ENCODE data around the gene LCMT2.

Gene LCMT2

DNA sequence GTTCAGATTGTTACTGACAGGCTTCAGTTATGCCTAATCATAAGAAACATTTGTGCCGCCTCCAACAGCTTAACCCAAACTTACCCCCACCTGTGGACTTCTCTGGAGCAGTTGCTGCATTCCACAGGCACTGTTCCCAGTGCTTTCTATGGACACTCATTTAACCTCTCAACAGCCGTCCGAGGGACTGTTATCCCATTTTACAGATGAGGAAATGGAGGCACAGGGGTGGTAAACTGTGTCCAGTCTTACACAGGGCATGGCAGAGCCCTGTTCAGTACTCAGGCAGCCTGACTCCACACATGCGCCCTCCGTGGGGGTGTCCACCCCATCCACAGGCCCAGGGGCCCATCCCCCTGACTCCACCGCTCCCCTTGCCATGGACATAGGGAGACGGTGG lies 49.4 kb downstream of the LCMT2 start:
- no peak for DNase-seq (ENCODE audit: low read depth)
- TF ChIP-seq, protein P1, sequence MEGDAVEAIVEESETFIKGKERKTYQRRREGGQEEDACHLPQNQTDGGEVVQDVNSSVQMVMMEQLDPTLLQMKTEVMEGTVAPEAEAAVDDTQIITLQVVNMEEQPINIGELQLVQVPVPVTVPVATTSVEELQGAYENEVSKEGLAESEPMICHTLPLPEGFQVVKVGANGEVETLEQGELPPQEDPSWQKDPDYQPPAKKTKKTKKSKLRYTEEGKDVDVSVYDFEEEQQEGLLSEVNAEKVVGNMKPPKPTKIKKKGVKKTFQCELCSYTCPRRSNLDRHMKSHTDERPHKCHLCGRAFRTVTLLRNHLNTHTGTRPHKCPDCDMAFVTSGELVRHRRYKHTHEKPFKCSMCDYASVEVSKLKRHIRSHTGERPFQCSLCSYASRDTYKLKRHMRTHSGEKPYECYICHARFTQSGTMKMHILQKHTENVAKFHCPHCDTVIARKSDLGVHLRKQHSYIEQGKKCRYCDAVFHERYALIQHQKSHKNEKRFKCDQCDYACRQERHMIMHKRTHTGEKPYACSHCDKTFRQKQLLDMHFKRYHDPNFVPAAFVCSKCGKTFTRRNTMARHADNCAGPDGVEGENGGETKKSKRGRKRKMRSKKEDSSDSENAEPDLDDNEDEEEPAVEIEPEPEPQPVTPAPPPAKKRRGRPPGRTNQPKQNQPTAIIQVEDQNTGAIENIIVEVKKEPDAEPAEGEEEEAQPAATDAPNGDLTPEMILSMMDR (conservative IDR thresholded peaks at IDR 0.05; ENCODE audit: low read depth, low read length), result no peak
- no peak overlapping the region for H3K4me3 ChIP-seq (ENCODE audit: low read depth, low read length)

GRCh38 chr15:43279496-43279895 lies 50.9 kb downstream of the LCMT2 start:
- TF ChIP-seq, protein P1 (conservative IDR thresholded peaks at IDR 0.05; ENCODE audit: low read depth, low read length), result no peak
- H3K4me3 ChIP-seq (ENCODE audit: low read depth, low read length), result no peak overlapping the region
- no peak for DNase-seq (ENCODE audit: low read depth)

- H3K4me3 ChIP-seq (ENCODE audit: low read depth, low read length), result no peak overlapping the region
- TF ChIP-seq, protein P1 (conservative IDR thresholded peaks at IDR 0.05; ENCODE audit: low read depth, low read length), result no peak
Measured at GRCh38 chr15:43278869-43279268, 51.5 kb downstream of the LCMT2 start.

DNA sequence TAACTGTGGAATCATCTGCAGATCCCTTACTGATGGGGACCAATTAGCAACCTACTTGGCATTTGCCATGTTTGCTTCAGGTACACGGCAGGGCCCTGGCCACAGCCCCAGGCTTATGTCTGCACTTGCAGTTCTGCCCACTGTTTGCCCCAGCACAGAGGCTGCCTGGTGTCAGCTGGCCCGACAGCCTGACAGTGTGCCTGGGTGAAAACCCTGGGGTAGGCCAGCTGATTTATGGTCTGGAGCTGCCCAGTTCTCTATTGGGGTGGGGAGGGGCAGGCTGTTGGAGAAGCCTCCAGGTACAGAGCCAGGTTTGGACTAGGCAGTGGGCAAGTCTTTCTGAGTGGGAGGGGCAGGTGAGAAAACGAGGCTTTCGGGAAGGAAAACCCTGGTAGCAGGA lies 52.5 kb downstream of the LCMT2 start:
- no peak for DNase-seq (ENCODE audit: low read depth)
- H3K4me3 ChIP-seq (ENCODE audit: low read depth, low read length), result no peak overlapping the region
- TF ChIP-seq, protein P1 (conservative IDR thresholded peaks at IDR 0.05; ENCODE audit: low read depth, low read length), result no peak

More at GRCh38 chr15:43278869-43279268, 51.5 kb downstream of the LCMT2 start:
- DNase-seq (ENCODE audit: low read depth), result no peak

DNA sequence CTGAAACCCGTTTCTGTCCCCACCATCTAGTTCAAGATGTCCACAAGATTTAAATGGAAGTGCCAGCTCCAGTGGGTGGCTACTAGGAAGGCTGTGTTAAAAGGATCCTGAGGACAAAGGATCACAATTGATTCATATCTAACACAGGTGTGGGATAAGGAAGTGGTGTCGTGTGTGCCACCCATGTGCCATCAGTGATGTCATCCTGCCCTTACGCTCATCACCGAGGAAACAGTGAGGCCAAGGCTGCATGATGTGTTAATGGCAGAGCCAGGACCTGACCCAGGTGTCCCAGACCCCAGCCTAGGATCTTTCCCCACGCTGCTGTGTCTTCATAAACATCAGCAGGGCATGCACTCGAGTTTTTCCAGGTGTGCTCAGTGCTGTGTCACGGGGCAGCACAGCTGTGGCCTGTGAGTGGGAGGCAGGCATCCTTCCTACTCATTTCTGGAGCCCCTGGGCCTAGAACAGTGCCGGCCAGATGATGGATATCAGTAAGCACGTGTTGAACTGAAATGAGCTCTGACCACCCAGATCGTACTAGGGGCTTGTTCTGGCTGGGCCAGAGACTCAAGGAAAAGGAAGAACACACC lies 53.0 kb downstream of the LCMT2 start:
- no peak overlapping the region for H3K4me3 ChIP-seq (ENCODE audit: low read depth, low read length)
- no peak for DNase-seq (ENCODE audit: low read depth)
- TF ChIP-seq, protein P1 (conservative IDR thresholded peaks at IDR 0.05; ENCODE audit: low read depth, low read length), result no peak

DNA sequence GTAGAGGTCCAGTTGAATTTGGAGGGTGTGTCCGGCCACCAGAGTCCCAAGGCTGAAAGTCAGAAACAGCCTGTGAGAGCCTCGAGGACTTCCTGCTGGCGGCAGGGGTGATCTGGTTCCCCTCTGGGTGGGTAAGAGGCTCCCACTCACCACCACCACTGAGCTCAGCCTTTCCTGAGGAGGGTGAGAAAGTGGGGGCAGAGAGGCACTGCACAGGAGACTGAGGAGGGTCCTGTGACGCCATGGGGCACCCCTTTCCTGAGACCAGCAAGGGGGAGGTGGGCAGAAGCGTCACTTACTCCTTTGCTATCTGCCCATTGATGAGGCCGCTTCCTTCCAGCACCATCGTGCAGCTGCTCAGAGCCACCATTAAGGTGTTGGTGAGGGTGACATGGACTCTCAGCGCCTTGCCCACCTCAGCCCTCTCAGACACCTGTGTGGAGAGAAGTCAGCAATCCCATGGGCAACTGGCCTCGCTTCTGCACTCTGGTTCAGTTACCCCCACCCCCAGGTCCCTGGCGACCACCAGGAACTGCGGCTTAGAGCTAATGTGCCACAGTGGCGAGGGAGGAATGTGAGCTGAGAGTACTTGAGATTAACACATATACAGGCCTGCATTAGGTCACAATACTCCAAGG lies 53.7 kb downstream of the LCMT2 start:
- no peak for DNase-seq (ENCODE audit: low read depth)
- TF ChIP-seq, protein P1 (conservative IDR thresholded peaks at IDR 0.05; ENCODE audit: low read depth, low read length), result no peak
- H3K4me3 ChIP-seq (ENCODE audit: low read depth, low read length), result no peak overlapping the region
